Globus pallidus (tissue), 1 donor: ENCODE results near the gene RMRP.

Experiments used
- DNase-seq: peaks from one replicate; pipeline ENCODE4 v3.0.0-alpha.2; 2015; ENCODE audit warnings: low spot score

Gene RMRP

GRCh38 chr9:35609820-35610163, 48.0 kb downstream of the RMRP start:
- no peak for DNase-seq

GRCh38 chr9:35609001-35609819, 48.6 kb downstream of the RMRP start:
- DNase-seq = no peak

- no peak for DNase-seq
These were observed 49.6 kb downstream of the RMRP start for GRCh38 chr9:35608221-35608620.
